Fibroblast of skin of right biceps (primary cell): Measurements from ENCODE around the gene ELFN1.
"Not testable (repeated sequence)": the region's sequence is repeated elsewhere in the genome, so short reads cannot be mapped to it uniquely, and the experiment has no call there.

Experiments
- DNase-seq: peaks from one replicate; pipeline ENCODE4 v3.0.0-alpha.2; 2013

The ELFN1 gene

DNA sequence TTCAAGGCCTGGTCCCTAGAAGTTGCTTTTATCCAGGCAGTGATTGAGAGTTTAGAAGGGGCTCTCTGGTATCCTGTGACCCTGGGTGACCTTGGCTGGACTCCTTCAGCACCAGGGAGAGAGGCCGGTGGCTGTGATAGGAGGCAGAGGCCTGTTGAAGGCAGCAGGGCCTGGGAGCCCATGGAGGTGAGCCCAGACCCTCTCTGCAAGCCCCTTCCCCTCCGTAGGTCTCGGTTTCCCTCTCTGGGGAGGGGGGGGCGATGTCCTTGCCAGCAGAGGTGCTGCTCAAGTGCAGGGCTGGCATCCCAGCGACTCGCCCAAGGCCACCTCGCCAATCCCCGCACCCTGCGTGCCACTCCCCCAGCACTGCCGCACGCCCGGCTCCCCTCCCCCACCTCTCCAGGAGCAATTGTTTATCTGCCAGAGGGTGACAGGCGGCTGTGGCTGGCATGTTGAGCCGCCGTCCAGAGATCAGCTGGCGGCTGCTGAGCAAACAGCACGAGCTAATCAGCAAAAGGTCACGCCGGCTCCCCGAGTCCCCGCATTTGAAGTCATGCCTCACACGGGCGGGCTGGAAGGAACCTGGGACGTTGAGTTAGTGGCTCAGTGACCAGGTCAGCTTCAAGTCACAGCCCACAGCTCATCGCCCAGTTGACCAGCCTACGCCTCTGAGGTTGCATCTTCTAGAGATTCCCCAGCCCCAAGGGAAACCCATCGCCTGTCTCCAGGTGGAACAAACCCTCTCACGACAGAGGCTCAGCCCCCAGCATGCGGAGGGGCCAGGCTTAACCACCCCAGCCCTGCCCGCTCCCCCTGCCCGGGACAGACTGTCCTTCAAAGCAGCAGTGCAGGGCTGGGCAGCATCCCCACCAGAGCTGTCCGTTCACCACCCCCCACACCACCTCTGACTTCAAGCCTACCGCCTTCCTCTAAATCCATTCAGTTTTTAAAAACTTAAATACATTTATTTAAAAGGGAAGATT lies 43.7 kb downstream of the ELFN1 start:
- no peak for DNase-seq

- DNase-seq, result no peak
Measured at GRCh38 chr7:1714583-1715330, 44.7 kb downstream of the ELFN1 start.

- no peak for DNase-seq
Measured at GRCh38 chr7:1715331-1715625, 45.2 kb downstream of the ELFN1 start.

- no peak for DNase-seq
Measured at GRCh38 chr7:1715671-1716074, 45.6 kb downstream of the ELFN1 start.

DNA sequence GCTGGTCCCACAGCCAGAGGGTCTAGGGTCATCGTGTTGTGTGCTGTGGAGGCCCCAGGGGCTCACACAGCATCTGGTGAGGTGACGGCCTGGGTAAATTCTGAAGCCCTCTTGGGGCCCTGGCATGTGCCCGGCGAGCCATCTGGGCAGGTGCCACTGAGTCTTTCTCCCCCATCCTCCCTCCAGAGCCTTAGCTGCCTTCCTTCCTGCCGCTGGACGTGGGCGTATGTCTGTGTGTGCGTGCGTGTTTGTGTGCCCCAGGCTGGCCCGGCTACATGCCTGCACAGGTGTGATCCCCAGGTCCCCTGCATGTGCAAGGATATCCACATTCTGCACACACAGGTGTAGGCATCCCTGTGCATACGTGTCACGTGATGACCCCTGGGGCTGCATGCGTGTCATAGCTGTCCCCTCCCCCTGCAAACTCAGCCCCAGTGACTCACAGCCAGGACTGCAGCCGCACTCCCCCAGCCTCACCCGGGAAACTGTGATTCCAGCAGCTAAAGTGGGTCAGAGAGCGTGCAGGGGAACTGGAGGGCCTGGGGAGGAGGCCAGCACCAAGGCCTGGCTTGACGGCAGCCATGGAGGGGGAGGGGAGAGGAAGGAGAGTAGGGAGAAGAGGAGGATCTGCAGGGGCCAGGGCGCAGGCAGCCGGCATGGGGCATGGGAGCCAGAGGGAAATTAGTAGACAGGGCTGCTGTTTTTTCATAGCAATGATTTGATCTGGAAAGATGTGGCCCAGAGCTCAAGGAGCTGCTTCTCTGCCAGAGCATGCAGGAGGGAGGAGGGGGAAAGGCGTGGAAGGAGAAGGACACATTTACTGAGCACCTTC lies 46.4 kb downstream of the ELFN1 start:
- DNase-seq, result peak; percentile 79

DNA sequence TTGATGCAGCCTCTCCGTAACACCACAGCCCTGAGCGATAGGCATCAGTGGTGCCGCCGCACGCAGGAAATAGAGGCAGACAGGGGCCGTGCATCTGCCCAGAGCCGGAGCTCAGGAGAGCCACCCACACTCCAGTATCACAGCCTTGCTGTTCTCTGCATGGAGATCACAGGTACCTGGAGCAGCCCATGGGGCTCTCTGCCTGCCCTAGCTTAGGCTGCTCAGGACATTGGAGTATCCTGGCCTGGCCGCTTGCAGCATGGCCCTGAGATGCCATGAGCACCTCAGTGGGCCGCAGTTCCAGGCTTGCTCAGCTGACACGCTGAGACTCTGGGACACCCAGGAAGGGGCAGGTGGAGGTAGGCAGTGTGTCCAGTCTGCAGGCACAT lies 47.0 kb downstream of the ELFN1 start:
- no peak for DNase-seq

GRCh38 chr7:1717903-1718676 lies 48.0 kb downstream of the ELFN1 start:
- DNase-seq, result no peak

DNA sequence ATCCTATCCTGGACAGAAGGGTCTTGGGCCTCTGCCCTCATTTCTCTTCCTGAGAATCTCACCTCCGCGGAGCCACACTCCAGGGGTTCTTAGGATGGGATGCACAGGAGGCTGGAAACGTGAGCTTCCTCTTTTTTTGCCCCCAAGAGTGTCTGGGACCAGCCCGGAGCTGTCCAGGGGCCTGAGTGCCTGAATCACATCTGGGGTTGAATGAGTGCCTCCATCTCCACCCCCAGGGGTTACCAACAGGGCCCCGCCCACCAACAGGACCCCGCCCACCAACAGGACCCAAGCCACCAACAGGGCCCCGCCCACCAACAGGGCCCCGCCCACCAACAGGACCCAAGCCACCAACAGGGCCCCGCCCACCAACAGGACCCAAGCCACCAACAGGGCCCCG lies 48.8 kb downstream of the ELFN1 start:
- DNase-seq, result not testable (repeated sequence)

DNA sequence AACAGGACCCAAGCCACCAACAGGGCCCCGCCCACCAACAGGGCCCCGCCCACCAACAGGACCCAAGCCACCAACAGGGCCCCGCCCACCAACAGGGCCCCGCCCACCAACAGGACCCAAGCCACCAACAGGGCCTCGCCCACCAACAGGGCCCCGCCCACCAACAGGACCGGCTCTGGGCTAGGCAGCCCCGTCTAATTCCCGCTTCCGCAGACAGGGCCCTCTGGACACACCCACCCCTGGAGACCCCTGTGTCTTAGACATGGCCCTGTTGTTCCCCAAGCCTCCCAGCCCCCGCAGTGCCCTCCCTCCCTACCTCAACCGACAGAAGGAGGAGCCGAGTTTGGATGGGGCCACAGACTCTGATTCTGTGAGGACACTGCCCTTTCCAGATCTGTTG lies 49.2 kb downstream of the ELFN1 start:
- not testable (repeated sequence) for DNase-seq

GRCh38 chr7:1719913-1720312 lies 49.8 kb downstream of the ELFN1 start:
- no peak for DNase-seq

DNA sequence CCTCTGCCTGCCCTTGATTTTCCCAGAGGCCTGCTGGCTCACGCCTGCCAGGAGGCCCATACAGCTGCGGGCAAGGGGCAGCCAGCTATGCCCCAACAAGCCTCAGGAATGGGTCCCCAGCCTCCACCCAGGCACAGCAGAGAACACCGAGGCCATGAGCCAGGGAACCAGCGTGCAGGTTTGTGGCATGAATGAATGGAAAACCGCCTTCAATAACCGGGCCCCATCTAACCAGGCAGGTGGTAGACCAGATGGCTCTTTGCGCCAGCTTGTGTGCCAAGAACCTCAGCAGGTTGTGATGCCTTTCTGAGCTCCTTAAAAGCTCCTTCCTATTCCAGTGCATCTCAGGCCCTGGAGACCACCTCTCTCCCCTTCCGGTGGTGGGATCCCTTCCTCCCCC lies 50.2 kb downstream of the ELFN1 start:
- no peak for DNase-seq

GRCh38 chr7:1721047-1721690 lies 51.1 kb downstream of the ELFN1 start:
- peak; percentile 42 for DNase-seq

DNA sequence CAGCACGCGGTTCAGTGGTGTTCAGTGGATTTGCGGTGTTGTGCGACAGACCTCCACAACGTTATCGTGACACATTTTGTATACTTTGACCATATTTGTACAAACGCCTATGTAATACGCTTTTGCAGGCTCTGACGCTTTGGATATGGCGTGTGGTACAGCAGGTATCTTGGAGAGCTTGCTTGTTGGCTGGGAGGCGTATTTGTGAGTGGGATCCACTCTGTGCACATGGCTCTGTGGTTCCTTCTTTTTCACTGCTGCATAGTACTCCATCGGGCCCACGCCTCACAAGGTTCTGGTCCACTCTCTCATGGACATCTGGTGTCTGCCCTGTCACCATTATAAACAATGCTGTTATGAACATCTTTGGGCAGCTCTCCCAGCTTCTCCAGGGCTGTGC lies 53.2 kb downstream of the ELFN1 start:
- no peak for DNase-seq

- no peak for DNase-seq
Measured at GRCh38 chr7:1724118-1724910, 54.2 kb downstream of the ELFN1 start.

GRCh38 chr7:1725199-1725690 lies 55.2 kb downstream of the ELFN1 start:
- DNase-seq, result peak; percentile 53

DNA sequence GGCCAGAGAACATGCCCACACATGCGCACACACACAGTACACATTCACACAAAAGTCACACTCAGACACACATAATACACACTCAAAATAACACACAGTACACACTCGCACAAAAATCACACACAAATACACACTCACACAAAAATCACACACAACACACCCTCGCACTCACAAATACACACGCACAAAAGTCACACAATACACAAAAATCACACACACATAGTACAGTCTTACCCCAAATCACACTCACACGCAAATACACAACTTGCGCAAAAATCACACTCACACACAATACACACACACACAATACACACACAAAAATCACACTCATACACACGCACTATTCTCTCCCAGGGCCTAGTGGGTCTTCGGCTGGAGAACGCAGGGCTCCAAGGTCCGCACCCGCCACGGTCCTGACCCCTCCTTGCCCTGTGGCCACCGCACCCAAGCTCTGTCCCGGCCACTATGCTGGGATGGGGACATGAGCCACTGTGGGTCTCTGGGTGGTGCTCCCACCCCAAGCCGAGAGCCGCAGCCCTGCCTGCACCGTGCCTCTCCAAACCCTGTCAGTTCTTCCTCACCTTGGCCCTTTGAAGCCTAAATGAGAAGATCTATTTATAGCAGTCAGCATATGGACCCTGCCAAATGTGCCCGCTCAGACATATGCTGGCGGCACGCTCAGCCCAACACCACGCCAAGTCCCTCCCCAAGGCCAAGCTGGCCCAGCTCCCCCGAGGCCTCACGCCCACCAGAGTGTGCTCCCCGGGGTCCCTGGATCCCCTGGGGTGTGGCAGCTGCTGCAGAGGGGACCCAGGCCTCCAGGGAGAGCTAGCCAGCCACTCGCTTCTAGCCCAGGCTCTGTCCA lies 55.9 kb downstream of the ELFN1 start:
- DNase-seq, result no peak

GRCh38 chr7:1727079-1727478 lies 57.0 kb downstream of the ELFN1 start:
- DNase-seq, result no peak

GRCh38 chr7:1727812-1728570 lies 57.9 kb downstream of the ELFN1 start:
- DNase-seq, result no peak

GRCh38 chr7:1729183-1729582 lies 59.1 kb downstream of the ELFN1 start:
- DNase-seq, result no peak
